ENCODE measurements around the gene PIGT. TPM values are rescaled to one million over a fixed set of nuclear protein-coding genes. Genes with fewer than 3 reads are reported as not detected.

PIGT gene
- total and polyA plus RNA-seq, 8 donors = 22.6 to 137 (median 58.8) TPM

- no peak for TF ChIP-seq POLR2AphosphoS5 (IDR thresholded peaks at IDR 0.05)
- no peak for TF ChIP-seq EP300 (IDR thresholded peaks at IDR 0.05)
- TF ChIP-seq, protein P1, sequence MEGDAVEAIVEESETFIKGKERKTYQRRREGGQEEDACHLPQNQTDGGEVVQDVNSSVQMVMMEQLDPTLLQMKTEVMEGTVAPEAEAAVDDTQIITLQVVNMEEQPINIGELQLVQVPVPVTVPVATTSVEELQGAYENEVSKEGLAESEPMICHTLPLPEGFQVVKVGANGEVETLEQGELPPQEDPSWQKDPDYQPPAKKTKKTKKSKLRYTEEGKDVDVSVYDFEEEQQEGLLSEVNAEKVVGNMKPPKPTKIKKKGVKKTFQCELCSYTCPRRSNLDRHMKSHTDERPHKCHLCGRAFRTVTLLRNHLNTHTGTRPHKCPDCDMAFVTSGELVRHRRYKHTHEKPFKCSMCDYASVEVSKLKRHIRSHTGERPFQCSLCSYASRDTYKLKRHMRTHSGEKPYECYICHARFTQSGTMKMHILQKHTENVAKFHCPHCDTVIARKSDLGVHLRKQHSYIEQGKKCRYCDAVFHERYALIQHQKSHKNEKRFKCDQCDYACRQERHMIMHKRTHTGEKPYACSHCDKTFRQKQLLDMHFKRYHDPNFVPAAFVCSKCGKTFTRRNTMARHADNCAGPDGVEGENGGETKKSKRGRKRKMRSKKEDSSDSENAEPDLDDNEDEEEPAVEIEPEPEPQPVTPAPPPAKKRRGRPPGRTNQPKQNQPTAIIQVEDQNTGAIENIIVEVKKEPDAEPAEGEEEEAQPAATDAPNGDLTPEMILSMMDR (IDR thresholded peaks at IDR 0.05) = no peak
- TF ChIP-seq POLR2A (IDR thresholded peaks at IDR 0.05) = no peak
- no peaks in the 10 kb centered on the region for H3K9me3 ChIP-seq
- peaks cover 0 to 5% (median 2%) of the 10 kb centered on the region in 4 donors for H3K4me1 ChIP-seq
- no peak for DNase-seq
- no peaks in the 10 kb centered on the region for H3K27me3 ChIP-seq
- H3K36me3 ChIP-seq = no peaks in the 10 kb centered on the region
- H3K4me3 ChIP-seq = no peak overlapping the region
- intact Hi-C loops (cut with DNase I; ENCODE audit: low total_unique reads) = loop anchor here (5.0 to 10.0 kb wide), 2 partner anchors 124 to 333 kb away; no protein-coding TSS in a partner anchor
- WGBS, 5 donors = 45 to 76% (median 63%) methylated on average over 1 of the region's 1 CpG
- H3K27ac ChIP-seq = no peak overlapping the region
These were observed 25.8 kb downstream of the PIGT start for GRCh38 chr20:45441746-45442145.

DNA sequence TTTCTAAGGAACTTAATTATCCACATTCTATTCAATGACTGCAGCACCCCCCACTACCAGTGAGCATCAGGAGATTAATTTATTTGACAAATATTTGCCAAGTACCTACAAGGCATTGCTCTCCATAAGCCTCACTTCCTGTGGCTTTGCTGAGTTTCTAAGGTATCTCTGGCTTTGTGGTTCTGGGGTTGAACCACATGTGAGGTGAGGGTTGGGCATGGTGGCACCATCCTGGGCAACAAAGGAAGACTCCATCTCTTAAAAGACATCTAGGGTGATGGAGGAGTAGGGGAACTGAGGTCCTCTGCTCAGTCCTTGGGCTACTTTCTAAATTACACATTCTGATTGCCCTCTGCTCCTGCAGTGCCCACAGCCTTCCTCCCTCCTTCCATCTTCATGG lies 28.1 kb downstream of the PIGT start:
- Histone ChIP-seq H3K27me3 (no peaks in the 10 kb centered on the region), H3K27ac (no peak overlapping the region), H3K9me3 (no peaks in the 10 kb centered on the region), H3K4me1 (peaks cover 0 to 14% (median 0%) of the 10 kb centered on the region in 4 donors), H3K4me3 (no peak overlapping the region), H3K36me3 (no peaks in the 10 kb centered on the region)
- DNase-seq = no peak
- intact Hi-C loops (cut with DNase I; ENCODE audit: low total_unique reads) = loop anchor here (5.0 to 10.0 kb wide), 2 partner anchors 127 to 331 kb away; no protein-coding TSS in a partner anchor
- TF ChIP-seq EP300 (IDR thresholded peaks at IDR 0.05) (no peak), POLR2AphosphoS5 (IDR thresholded peaks at IDR 0.05) (no peak), POLR2A (IDR thresholded peaks at IDR 0.05) (no peak)
- TF ChIP-seq, protein P1 (IDR thresholded peaks at IDR 0.05) = no peak

- H3K27ac ChIP-seq = no peak overlapping the region
- H3K4me3 ChIP-seq = no peak overlapping the region
- H3K4me1 ChIP-seq = peaks cover 0 to 27% (median 4%) of the 10 kb centered on the region in 4 donors
- no peaks in the 10 kb centered on the region for H3K36me3 ChIP-seq
- TF ChIP-seq EP300 (IDR thresholded peaks at IDR 0.05) = no peak
- TF ChIP-seq, protein P1 (IDR thresholded peaks at IDR 0.05) = peak in 4 of 7 experiments; percentile 4 to 48 (median 36)
- 63 to 72% (median 67%) methylated on average over 7 of the region's 7 CpGs for WGBS, 5 donors
- no peak for DNase-seq
- H3K27me3 ChIP-seq = no peaks in the 10 kb centered on the region
- H3K9me3 ChIP-seq = no peaks in the 10 kb centered on the region
- intact Hi-C loops (cut with DNase I; ENCODE audit: low total_unique reads) = loop anchor here (10.0 kb wide), 1 partner anchor 329 kb away; no protein-coding TSS in a partner anchor
These were observed 30.0 kb downstream of the PIGT start for GRCh38 chr20:45445805-45446562.

- intact Hi-C loops (cut with DNase I; ENCODE audit: low total_unique reads) = loop anchor here (10.0 kb wide), 1 partner anchor 327 kb away; no protein-coding TSS in a partner anchor
- no peak for DNase-seq
- WGBS, 5 donors = 45 to 56% (median 47%) methylated on average over 6 of the region's 6 CpGs
- Histone ChIP-seq H3K4me3 (no peak overlapping the region), H3K27me3 (no peaks in the 10 kb centered on the region), H3K27ac (peak overlapping the region in 2 of 5 donors; percentile 80 to 88), H3K36me3 (no peaks in the 10 kb centered on the region), H3K4me1 (peaks cover 0 to 27% (median 7%) of the 10 kb centered on the region in 4 donors), H3K9me3 (no peaks in the 10 kb centered on the region)
- TF ChIP-seq EP300 (IDR thresholded peaks at IDR 0.05) (no peak), POLR2A (IDR thresholded peaks at IDR 0.05) (no peak), POLR2AphosphoS5 (IDR thresholded peaks at IDR 0.05) (peak in 1 of 3 donors; percentile 5)
- TF ChIP-seq, protein P1 (IDR thresholded peaks at IDR 0.05) = no peak
These were observed 32.3 kb downstream of the PIGT start for GRCh38 chr20:45448270-45448669.

Measured in stomach (tissue), 9 donors.